HG02642 (cell line): ENCODE results near the gene ZNF619.
A peak's percentile ranks its signal among the peaks of the same experiment; 100 is the strongest.
"Not testable (repeated sequence)": the region's sequence is repeated elsewhere in the genome, so short reads cannot be mapped to it uniquely, and the experiment has no call there.

ENCODE experiments used
- ATAC-seq: cut with Tn5 transposase; IDR thresholded peaks from one replicate; pipeline ENCODE4 v1.9.1; 2021; ENCODE audit warnings: mild to moderate bottlenecking; ENCODE audit not compliant: unreplicated experiment, poor library complexity

The ZNF619 gene

GRCh38 chr3:40476478-40477470 is at the start of gene ZNF619:
Gene ZNF619, plus strand, starts transcription at chr3:40477122. Its CDS starts 858 bp downstream, at chr3:40477980.
- ATAC-seq, result peak; percentile 89

- no peak for ATAC-seq
Measured at GRCh38 chr3:40432793-40433192, 44.1 kb upstream of the ZNF619 start.

- ATAC-seq, result no peak
Measured at GRCh38 chr3:40437889-40438288, 39.0 kb upstream of the ZNF619 start.

GRCh38 chr3:40445062-40445461 is 31.9 kb upstream of the ZNF619 start:
- ATAC-seq, result no peak

- no peak for ATAC-seq
Measured at GRCh38 chr3:40445880-40446279, 31.0 kb upstream of the ZNF619 start.

DNA sequence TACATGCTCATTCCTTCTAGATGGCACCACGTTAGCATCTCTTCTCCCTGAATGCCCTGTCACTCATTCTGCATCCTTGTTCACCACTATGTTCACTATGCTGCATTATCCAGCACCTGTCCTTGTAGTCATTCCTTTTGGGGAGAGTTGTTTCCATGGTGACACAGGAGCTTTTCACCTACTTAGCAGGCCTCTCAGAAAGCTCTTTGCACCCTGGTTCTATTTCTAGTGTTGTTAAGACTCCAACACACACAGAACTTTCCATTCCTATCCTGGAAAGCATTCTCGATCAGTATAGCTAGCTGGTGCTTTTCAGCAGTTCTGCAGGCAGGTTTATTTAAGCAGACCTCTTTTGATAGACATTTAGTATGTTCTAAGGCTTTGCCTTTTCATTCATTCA is 26.5 kb upstream of the ZNF619 start:
- no peak for ATAC-seq

DNA sequence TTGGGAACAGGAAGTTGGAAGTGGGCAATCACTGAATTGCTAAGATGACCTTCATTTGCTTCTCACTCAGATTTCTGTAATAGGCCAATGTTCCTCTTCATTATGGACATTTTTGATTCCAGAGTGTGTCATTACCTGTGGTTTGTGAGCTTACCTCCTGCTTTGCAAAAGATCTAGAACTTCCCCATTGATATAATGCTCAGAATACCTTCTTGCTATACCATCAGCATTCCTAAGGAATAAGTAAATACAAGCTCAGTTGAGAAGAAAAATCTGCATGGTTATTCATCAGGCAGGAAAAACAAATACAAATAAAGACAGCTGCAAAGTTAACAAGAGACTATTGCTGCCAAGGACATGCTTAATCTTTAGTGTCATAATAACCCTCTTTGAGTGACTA is 25.4 kb upstream of the ZNF619 start:
- no peak for ATAC-seq

DNA sequence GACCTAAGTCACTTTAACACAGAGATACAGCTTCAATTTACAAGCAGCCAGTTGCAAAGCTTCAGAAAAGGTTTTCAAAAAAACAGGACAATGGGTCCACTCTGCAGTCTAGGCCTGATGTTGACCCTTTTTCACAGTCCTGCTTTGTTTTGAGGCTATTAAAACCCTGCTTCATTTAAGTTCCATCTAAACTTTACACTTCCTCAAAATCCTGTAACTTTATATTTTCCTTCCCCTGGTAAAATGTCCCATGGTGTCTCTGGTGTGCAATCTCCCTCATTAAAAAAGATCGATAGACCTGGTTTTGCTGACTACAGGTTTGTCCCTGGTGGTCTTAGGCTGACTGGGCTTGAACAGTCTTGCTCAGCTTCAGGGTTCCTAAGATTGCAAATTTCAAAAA is 24.9 kb upstream of the ZNF619 start:
- no peak for ATAC-seq

DNA sequence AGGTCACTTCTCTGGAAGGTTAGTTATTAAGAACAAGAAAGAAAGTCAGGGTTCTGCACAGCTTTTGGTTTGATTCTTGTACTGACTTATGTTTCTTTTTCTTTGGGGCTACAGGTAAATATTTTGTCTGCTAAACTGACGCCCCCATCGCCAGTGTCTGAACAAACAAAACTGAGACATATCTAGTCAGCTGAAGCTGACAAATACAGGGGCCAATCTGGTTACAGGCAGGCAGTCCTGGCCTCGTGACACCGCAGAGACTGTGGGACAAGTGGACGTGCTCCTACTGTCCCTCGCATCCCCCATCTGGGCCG is 24.4 kb upstream of the ZNF619 start:
- ATAC-seq, result no peak

GRCh38 chr3:40452876-40453730 is 23.8 kb upstream of the ZNF619 start:
- ATAC-seq, result peak; percentile 93

GRCh38 chr3:40453933-40454332 is 23.0 kb upstream of the ZNF619 start:
- ATAC-seq, result no peak

GRCh38 chr3:40455328-40455727 is 21.6 kb upstream of the ZNF619 start:
- ATAC-seq, result no peak

DNA sequence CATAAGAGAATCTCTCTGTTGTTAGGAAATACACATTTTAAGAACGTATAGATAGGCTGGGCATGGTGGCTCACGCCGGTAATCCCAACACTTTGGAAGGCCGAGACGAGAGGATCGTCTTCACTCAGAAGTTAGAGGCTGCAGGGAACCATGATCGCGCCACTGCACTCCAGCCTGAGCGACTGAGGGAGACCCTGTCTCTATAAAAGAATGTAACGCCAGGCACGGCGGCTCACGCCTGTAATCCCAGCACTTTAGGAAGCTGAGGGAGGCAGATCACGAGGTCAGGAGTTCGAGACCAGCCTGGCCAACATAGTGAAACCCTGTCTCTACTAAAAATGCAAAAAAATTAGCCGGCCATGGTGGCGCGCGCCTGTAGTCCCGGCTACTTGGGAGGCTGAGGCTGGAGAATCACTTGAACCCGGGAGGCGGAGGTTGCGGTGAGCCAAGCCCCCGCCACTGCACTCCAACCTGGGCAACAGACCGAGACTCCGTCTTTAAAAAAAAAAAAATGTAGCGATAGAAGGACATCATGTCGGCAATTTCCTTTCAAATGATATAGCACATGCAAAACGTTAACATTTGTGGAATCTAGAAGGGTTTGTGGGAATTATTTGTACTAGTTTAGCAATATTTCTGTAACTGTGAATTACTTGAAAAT is 20.5 kb upstream of the ZNF619 start:
- ATAC-seq, result no peak

DNA sequence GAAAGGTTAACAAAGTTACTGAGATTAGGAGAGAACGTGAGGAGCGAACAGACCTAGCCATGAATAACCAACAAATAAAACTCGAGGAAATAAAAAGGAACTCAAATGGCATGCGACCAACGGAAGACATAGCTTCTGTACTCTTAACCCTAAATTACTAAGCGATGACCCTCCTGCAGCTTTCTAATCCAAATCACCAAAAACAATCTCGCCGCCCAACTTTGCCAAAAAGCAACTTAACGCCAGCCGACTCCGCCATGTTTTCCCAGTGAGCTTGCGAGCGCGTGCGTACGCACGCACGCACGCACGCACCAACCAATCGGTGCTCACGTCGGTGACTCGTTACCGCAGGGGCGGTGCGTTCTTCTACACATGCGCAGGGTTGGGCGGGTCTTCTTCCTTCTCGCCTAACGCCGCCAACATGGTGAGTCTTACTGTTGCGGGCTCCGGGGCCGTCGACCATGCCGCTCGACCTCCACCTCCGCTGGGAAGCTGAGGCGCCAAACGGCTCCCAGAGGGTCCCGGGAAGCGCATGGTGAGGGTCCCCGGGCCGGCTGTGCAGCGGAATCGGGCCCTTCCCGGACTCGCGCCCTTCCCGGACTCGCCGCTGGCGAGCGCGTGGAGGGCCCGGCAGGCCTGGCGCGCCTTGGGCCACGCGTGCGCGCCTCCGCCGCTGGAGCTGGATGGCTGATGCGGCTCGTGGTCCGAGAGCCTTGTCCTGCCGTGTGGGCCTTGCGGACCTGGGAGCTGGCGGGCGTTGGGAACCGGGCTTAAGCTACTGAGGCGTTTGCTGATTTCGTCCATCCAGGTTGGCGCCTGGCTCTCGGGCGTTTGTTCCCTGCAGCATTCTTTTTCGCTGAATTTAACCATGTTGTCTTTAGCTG is 19.7 kb upstream of the ZNF619 start, which contains the start of gene RPL14:
Gene RPL14 (plus strand): TSS at position 400 of the 884 bp plus-strand sequence. CDS start 133 bp downstream, at position 533.
- peak; percentile 75 for ATAC-seq

DNA sequence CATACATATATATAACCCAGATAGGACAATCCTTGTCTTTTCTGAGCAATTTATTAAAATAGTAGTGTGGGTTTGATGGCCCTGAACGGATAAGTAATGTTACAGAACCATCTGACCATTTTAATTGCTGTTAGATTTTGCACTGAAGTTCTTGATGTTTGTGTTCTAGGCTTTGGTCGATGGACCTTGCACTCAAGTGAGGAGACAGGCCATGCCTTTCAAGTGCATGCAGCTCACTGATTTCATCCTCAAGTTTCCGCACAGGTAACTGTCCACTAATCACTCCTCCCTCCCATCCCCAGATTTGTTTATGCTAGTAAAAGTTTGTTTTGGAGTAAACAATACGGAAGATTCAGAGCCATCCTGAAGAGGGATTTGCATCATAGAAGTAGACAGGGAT is 18.4 kb upstream of the ZNF619 start:
- no peak for ATAC-seq

GRCh38 chr3:40460481-40460880 is 16.4 kb upstream of the ZNF619 start:
- not testable (repeated sequence) for ATAC-seq

GRCh38 chr3:40461161-40461560 is 15.8 kb upstream of the ZNF619 start:
- no peak for ATAC-seq

- not testable (repeated sequence) for ATAC-seq
Measured at GRCh38 chr3:40462838-40463237, 14.1 kb upstream of the ZNF619 start.

- ATAC-seq, result no peak
Measured at GRCh38 chr3:40463579-40463978, 13.3 kb upstream of the ZNF619 start.
